Measurements from ENCODE around the gene FXR2. TPM values are rescaled to one million over a fixed set of nuclear protein-coding genes. Genes with fewer than 3 reads are reported as not detected.

The FXR2 gene
- total RNA-seq, 1 donor from 2014 or later: 44.2 TPM

- H3K36me3 Mint-ChIP-seq: peaks cover 49% of the 10 kb centered on the region
- H3K27me3 Mint-ChIP-seq: peaks cover 6% of the 10 kb centered on the region
- peak overlapping the region; percentile 99 for H3K4me3 Mint-ChIP-seq
- TF ChIP-seq CTCF (conservative IDR thresholded peaks at IDR 0.05): no peak
- peak overlapping the region; percentile 100 for H3K27ac Mint-ChIP-seq
- peaks cover 55% of the 10 kb centered on the region for H3K4me1 Mint-ChIP-seq (ENCODE audit: unreplicated experiment)
- no peak for DNase-seq (ENCODE audit: extremely low spot score, unreplicated experiment)
- no peaks in the 10 kb centered on the region for H3K9me3 Mint-ChIP-seq
Observed at GRCh38 chr17:7575481-7575883, 39.2 kb downstream of the FXR2 start.

- H3K27me3 Mint-ChIP-seq: peaks cover 6% of the 10 kb centered on the region
- DNase-seq (ENCODE audit: extremely low spot score, unreplicated experiment): no peak
- peaks cover 51% of the 10 kb centered on the region for H3K36me3 Mint-ChIP-seq
- no peak for TF ChIP-seq CTCF (conservative IDR thresholded peaks at IDR 0.05)
- peak overlapping the region; percentile 100 for H3K27ac Mint-ChIP-seq
- H3K4me1 Mint-ChIP-seq (ENCODE audit: unreplicated experiment): peaks cover 44% of the 10 kb centered on the region
- no peaks in the 10 kb centered on the region for H3K9me3 Mint-ChIP-seq
- peak overlapping the region; percentile 99 for H3K4me3 Mint-ChIP-seq
Observed at GRCh38 chr17:7574176-7574953, 40.3 kb downstream of the FXR2 start.

GRCh38 chr17:7573324-7574080 lies 41.2 kb downstream of the FXR2 start:
- Mint-ChIP-seq H3K4me1 (ENCODE audit: unreplicated experiment) (peaks cover 38% of the 10 kb centered on the region), H3K27me3 (peaks cover 6% of the 10 kb centered on the region), H3K9me3 (no peaks in the 10 kb centered on the region), H3K4me3 (peak overlapping the region; percentile 99), H3K36me3 (peaks cover 50% of the 10 kb centered on the region), H3K27ac (peak overlapping the region; percentile 100)
- no peak for TF ChIP-seq CTCF (conservative IDR thresholded peaks at IDR 0.05)
- DNase-seq (ENCODE audit: extremely low spot score, unreplicated experiment): peak; percentile 90

- Mint-ChIP-seq H3K27ac (peak overlapping the region; percentile 100), H3K36me3 (peaks cover 45% of the 10 kb centered on the region), H3K4me1 (ENCODE audit: unreplicated experiment) (peaks cover 31% of the 10 kb centered on the region), H3K4me3 (peak overlapping the region; percentile 99), H3K27me3 (peaks cover 6% of the 10 kb centered on the region), H3K9me3 (no peaks in the 10 kb centered on the region)
- TF ChIP-seq CTCF (conservative IDR thresholded peaks at IDR 0.05): no peak
- peak; percentile 100 for DNase-seq (ENCODE audit: extremely low spot score, unreplicated experiment)
Observed at GRCh38 chr17:7572588-7573323, 41.9 kb downstream of the FXR2 start.

- Mint-ChIP-seq H3K27me3 (peaks cover 6% of the 10 kb centered on the region), H3K4me1 (ENCODE audit: unreplicated experiment) (peaks cover 30% of the 10 kb centered on the region), H3K36me3 (peaks cover 45% of the 10 kb centered on the region), H3K9me3 (no peaks in the 10 kb centered on the region), H3K4me3 (peak overlapping the region; percentile 99), H3K27ac (peak overlapping the region; percentile 100)
- no peak for TF ChIP-seq CTCF (conservative IDR thresholded peaks at IDR 0.05)
- DNase-seq (ENCODE audit: extremely low spot score, unreplicated experiment): no peak
Observed at GRCh38 chr17:7572338-7572587, 42.4 kb downstream of the FXR2 start.

Measured in type B pancreatic cell (in vitro differentiated cells).